Stimulated activated CD8-positive, alpha-beta memory T cell treated with anti-CD3 and anti-CD28 coated beads, Interleukin-4, amount 100 ng/mL, for 1 hour (primary cell): ENCODE measurements around the gene SEC22C.
"Not testable (repeated sequence)": the region's sequence is repeated elsewhere in the genome, so short reads cannot be mapped to it uniquely, and the experiment has no call there.

Source experiments
- DNase-seq, 2 donors: peaks; one replicate each; pipeline ENCODE4 v3.0.0-alpha.2; 2020; ENCODE audit warnings: low read depth in 2 of 2, low spot score in 1 of 2

Gene SEC22C

DNA sequence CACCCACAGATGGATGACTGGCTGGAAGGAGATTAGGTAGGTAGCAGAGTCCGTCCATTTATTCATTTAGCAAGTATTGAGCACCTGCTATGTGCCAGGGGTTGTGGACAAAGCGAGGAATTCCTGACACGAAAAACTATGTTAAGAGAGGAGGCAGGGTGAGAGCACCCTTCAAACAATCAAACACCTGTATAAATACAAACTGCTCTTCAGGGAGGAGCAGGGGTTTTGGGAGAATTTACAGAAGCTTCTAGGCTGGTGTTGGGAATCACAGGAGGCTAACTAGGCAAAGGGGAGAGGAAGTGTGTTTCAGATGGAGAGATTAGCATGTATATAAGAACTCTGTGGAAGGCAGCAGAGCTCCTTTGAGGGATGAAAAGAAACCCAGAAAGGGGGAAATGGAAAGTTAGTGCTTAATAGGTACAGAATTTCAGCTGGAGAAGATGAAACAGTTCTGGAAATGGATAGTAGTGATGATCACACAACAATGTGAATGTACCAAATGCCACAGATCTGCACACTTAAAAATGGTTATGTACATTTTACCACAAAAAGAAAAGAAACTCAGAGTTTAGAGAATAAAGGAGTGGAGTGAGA, 805 bp upstream of the SEC22C start:
- no peak for DNase-seq

DNA sequence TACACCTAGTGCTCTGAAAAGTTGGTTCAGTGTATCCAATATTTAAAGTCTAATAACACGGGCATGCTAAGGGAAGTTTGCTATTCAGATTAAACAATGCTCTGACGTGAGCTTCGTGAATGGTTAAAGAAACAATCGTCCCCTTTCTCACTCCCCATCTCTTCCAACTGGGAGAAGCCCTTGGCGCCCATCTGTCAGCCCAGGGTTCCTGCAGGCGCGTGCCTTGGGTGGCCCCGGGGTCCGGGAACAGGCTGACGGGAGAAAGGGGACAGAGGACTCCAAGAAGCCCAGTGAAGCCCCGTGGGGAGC, 413 bp downstream of the SEC22C start:
- DNase-seq, result no peak

DNA sequence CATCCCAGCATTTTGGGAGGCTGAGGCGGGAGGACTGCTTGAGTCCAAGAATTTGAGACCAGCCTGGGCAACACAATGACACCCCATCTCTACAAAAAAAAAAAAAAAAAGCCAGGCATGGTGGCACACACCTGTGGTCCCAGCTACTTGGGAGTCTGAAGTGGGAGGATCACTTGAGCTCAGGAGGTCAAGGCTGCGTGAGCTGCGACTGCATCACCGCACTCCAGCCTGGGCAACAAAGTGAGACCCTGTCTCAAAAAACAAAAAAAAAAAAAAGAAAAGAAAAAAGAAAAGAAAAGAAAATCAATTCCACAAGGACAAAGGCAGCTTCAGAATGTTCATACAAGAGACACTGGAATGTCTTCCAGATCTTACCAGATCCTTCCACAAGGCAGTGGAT, 2.4 kb downstream of the SEC22C start:
- not testable (repeated sequence) for DNase-seq

DNA sequence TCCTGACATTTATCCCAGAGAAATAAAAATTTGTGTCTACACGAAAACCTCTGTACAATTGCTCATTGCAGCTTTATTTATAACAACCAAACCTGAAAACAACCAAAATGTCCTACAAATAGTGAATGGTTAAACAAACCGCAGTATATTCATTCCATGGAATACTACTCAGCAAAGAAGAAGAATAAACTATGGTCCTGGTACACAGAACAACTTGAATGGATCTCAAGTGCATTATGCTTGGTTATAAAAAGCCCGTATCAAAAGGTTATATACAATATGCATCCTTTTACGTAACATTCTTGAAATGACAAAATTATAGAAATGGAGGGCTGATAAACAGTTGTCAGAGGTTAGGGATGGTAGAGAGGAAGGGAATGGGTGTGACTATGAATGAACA, 3.7 kb downstream of the SEC22C start:
- DNase-seq, result no peak

DNA sequence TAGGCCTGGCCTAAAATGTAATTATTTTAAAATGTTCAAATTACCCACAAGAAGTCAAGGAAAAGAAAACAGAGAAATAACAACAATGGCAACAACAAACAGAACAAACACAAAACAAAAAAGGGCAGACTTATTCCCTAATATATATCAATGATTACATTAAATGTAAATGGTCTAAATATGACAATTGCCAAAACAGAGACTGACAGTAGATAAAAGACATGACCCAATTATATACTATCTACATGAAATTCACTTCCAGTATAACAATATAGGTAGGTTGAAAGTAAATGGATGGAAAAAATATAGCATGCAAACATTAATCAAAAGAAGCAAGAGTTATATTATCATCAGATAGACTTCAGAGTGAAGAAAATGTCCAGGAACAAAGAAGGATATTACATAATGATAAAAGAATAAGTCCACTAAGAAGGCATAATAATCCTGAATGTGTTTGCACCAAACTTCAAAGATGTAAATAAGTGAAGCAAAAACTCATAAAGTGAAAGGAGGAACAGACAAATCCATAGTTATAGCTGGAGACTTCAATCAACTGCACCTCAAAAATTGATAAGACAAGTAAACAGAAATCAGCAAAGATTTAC, 6.5 kb downstream of the SEC22C start:
- no peak for DNase-seq

DNA sequence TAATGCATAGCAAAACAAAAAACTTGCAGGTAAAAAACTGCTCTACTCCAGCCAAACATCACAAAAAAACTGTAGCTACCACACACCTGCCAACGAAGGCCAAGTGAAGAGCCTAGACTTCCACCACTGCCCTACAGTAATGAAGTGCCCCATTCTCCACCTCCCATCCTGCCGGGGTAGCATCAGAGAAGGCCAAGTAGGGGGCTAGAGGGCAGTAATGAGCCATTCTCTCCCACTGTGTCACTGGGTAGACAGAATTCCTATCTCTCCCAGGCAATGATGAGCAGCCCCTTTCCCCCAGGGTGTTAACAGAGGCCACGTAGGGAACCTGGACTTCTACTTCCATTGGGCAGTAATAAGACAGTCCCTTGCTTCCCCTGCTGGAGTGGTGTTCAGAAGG, 9.5 kb downstream of the SEC22C start:
- no peak for DNase-seq

DNA sequence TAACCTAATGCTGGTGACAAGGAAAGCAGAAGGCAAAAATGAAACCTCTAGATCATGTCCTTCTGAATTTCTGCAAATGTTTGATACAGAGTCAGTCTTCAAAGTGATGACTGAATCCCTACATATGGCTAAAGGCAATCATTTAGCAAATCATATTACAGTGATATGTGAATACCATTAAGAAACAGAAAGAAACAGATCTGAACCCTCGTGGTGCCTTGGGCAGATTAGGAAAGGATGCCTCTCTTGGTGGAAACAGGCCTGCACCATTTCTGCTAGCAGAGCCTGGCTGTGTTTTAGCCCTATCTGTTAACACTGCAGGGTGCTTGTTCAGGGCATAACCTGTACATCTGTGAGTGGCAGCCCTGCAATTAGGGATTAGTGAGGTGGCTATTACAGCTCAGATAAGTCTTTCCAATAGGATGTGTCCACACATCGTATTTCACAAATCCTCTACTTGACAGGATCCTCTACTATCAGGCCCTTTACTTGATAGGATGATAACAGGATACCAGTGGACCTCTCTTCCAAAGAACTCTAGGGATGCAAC, 12.1 kb downstream of the SEC22C start:
- no peak for DNase-seq

DNA sequence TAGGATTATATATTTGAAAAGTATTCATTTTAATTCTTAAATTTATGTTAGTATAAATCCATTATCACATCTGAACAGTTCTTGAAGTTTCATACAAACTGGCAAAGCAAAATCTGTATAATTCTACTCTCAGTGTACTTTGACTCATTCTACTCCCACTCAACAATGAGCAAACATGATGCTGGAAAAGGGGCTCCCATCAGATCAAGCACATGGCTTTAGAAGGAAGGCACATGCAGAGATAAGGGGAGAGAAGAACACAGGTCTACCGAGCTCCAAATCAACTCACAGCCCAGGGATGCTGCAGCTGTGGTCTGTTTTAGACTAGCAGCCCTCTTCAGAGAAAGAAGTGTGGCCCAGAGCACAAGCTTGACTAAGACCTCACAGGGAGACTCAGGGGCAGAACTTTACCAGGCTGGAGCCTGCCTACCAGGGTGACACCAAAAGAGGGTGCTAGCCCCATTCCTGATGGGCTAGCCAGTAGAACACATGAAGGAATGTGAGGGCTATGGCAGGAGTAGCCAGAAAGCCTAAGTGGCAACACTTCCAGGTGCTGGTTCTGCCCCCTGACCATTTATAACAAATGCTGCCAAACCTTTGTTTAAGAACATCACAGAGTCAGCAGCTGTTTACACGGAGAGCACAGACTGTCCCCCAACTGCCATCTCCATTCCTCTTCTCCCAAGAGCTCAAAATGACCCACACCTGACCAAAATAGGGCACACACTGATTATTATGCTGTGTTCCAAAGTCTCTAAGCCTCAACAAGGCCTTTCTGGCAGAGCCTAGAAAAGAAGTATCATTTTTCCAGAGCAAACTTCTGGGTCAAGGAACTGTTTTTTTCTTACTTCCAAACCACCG, 19.5 kb downstream of the SEC22C start:
- no peak for DNase-seq

DNA sequence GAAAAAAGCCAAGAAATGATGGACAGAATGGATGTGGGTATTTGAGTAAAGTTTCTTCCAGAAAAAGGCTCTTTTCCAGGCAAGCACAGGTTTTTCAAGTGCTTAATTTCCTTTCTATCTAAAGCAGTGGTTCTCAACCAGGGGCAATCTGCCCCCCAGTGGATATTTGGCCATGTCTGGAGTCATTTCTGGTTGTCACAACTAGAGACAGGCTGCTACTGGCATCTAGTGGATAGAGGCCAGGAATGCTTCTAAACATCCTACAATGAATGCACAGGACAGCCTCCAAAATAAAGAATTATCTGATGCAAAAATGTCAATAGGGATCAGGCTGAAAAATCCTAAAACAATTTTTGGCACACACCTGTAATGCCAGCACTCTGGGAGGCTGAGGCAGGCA, 23.9 kb downstream of the SEC22C start:
- no peak for DNase-seq

DNA sequence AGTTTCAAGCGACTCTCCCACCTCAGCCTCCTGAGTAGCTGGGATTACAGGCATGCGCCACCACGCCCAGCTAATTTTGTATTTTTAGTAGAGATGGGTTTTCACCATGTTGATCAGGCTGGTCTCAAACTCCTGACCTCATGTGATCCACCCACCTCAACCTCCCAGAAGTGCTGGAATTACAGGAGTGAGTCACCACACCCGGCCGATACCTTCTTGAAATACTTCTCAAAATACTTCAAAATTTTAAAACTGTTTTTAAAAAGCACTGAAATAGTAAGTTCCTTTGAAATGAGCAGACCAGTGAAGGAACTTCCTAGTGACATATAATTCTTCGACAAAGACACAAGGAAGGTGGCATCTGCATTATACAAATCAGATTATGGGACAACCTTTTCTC, 24.9 kb downstream of the SEC22C start:
- DNase-seq, result not testable (repeated sequence)

DNA sequence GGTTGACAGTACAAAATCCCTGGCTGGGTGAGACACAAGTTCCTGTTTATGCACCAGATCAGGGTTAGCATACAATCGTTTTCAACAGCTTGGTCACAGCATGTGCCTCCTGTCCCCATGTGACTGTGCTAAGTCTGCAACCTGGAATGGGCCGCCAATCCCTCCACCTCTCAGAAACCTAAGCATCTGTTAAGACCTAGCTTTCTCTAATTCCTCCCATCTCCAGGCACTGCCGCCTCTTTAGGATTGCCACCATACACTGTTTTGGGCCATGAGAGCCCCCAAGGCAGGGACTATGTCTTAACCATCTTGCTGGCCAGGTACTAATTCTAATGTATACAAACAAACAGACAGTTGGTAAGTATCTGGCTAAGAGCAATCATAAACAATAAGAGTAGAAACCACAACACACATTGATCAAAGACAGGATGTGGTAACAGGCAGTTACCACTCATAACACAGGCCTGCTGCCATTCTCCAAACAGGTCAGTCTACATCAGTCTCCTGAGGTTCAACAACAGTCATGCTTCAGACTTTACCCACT, 25.6 kb downstream of the SEC22C start:
- DNase-seq, result no peak

DNA sequence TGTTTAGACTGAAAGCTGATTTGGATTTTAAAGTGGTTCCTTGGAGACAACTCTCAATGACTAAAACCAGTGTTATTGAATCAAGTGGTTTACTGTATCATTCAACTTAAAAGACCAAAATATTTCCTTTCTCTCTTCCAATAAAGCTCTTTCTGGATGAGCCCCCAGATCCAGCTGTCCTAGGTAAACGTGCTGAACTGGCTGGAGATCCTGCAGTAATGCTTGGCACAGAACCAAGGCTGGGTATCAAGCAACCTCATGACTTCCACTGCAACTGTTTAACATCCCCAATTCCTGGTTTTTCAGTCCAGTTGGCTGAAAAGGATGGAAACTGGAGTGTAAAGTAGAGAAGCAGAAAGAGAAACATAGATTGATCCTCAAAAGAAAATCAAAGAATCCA, 28.9 kb downstream of the SEC22C start:
- DNase-seq, result no peak

DNA sequence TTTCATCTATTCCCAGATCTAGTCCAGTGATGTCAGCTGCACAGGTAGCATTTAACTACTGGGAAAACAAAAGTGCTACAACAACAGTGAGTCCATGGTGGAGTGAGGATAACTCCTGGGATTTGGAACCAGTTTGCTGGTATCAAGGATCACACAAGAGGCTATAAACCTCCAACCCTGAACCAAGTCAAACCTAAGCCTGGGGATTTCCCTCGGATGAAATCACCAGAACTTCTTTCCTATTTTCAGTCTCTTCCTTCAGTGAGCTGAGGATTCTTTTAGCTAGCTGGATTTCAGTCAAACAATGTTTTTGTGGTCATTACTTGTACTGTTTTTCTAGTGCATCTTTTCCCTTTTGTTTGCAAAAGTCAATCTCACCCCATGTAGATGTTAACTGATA, 31.5 kb downstream of the SEC22C start:
- no peak for DNase-seq

DNA sequence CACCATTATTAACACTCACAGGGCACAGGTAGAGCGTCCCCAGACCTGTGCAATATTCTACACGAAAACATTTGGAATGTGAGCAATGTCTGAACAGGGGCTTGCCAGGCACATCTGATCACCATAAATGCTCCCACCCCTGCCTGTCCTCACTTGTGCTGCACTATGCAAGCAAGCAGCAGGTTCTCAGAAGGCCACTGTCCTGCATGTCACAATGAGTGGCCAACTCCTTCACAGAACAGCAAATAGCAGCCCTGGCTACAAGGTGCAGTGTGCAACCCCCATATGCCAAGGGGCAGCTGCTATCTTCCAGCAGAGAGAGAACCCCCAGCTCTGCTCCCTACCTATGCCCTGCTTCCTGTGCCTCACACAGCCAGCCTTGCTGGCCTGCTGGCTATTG, 32.6 kb downstream of the SEC22C start:
- DNase-seq, result no peak

DNA sequence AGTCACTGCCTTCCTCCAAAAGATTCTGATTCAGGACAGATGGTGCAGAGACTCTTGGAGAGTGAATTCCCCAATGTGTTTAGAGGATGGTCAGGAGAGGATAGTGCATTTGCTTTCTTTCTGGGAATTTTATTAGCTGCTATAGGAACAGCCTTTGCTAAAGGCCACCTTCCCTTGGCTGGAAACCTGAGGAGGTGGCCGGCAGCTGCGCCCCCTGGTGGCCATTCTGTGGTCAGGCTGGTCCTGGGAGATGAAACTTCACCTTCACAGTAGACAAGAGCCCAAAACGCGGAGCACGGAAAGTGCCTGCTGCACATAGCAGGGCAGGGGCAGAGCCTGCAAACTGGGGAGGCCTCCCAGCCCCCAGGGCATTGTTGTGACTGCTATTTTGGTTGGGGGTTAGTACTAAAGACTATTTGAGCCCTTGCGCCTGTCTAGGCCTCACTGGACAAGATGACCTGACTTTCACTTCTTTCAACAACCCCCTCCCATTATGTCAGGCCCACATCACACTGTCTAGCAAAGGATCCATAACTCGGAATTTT, 34.3 kb downstream of the SEC22C start:
- DNase-seq, result peak; percentile 53 to 56

DNA sequence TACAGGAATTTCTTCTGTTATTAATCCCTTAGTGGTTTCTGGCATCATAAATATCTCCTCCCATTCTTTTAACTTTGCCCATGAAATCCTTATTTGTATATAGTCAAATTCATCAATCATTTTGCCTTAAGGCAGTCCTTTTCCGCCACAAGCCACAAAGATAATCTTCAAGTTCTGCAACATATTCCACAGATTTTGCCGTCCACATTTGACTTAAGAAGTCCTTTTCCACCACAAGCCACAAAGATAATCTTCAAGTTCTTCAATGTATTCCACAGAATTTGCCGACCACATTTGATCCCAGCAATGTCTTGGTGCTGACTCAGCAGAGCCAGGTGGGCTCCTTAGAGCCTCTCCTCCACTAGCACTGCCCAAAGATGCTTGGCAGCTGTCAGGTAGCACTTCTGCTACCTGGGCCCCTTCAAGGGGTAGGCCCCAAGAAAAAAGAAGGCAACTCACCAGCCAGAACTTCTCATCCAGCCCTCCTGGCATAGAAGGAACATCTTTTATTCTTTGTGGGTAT, 35.0 kb downstream of the SEC22C start:
- DNase-seq, result no peak

DNA sequence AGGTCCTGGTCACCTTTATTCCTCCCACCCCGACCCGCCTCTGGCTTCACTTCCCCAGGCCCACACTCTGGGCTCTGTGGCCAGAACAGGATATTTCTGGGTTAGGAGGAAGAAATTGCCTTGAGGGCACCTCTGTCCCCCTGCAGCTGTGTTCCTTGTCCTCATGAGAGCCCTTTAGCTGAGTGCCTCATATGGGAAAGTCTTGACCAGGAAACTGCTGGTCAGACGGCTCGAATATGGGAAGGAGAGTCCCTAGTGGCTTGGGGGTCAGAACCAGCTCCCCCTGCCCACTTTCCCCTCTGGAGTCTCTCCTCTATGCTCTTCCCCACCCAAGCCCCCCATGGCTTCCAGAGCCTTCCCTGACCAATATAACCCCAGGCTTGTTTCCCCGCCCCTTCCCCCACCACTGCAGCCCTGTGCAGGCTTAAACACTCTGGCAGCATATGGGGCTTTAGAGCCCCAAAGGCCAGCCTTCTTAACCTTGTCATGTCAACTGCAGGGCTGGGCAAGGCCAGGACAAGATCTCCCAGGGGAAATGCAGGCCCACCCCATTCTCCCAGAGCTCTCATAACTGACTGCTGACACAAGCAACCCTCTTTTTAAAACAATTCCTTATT, 36.4 kb downstream of the SEC22C start:
- DNase-seq, result no peak

DNA sequence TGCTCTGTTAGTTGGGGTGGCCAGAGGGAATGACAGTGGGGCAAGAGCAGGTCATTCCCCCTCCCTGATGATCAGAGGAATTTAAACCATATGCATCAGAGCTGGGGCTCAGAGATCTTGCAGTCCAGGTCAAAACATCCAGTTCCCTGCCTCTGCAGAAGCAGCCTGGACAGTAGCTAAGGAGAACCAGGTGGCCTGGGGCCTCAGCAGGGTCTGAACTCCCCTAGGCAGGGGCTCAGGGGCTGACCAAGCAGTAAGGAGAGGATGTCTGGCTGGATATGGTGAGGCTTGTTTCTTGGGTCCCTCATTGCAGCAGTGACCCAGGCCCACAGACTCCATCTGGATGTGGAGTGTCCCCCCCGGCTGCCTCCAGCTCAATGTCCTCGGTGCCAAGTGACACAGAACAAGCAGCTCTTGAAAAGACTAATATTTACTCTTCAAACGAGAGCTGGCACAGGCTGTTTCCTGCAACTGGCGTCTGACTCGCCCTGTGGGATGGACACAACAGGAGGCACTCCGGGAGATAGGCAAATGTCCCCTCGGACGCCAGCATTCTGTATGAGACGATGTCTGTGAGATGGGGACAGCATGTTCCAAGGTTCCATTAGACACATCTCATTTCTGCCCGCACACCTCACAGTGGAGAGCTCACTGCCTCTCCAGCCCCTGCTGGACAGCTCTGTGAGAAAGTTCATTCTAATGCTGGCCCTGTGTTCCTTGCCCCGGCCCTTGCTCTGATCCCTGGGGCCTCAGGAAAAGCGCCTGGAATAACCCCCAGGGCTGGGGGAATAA, 37.1 kb downstream of the SEC22C start:
- no peak for DNase-seq

DNA sequence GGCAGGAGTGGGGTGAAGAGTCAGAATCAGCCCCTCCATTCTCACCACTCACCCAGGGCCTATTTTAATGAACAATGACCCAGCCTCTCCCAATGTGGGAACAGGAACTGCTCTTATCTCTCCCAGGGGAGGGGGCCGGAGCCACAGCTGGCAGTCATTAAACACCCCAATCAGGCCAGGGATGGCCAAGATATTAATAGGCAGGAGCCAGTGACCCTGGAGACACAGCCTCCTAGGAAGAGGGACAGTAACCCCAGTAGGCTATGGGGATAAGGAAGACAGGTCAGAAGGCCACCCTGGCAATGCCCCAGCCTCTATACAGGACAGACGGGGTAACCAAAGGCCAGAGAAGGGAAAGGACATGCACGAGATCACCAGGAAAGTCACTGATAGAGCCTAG, 40.7 kb downstream of the SEC22C start:
- DNase-seq, result no peak
